ENCODE data around the gene DPP3. TPM values are rescaled to one million over a fixed set of nuclear protein-coding genes. Genes with fewer than 3 reads are reported as not detected.
A peak's percentile ranks its signal among the peaks of the same experiment; 100 is the strongest.

DPP3 gene
- total RNA-seq, 1 donor from 2014 or later = 63.3 TPM

- CTCF ChIA-PET = interaction anchor here (1.0 to 1.1 kb wide), 4 partner anchors 31 to 168 kb away, joined by 3 read pairs; partner anchors contain the start of gene DPP3
- no peak for TF ChIP-seq CTCF (IDR thresholded peaks at IDR 0.05)
- DNase-seq (no peak), ATAC-seq (ENCODE audit: low read depth) (no peak)
- Mint-ChIP-seq H3K9me3 (no peaks in the 10 kb centered on the region), H3K4me3 (peak overlapping the region; percentile 91), H3K27ac (peak overlapping the region; percentile 42), H3K36me3 (ENCODE audit: low read depth) (peaks cover 25% of the 10 kb centered on the region), H3K4me1 (peaks cover 14% of the 10 kb centered on the region), H3K27me3 (no peaks in the 10 kb centered on the region)
- intact Hi-C loops (cut with micrococcal nuclease) = loop anchor here (1.0 to 2.0 kb wide), 4 partner anchors 31 to 167 kb away; partner anchors contain the start of genes ACTN3, DPP3, PELI3 and ZDHHC24
- POLR2A ChIA-PET = interaction anchor here (1.0 to 1.5 kb wide), 7 partner anchors 31 to 167 kb away, joined by 3 to 10 read pairs (median 4); partner anchors contain the start of genes DPP3, MRPL11, NPAS4 and PELI3
Observed at GRCh38 chr11:66510990-66511339, 30.7 kb downstream of the DPP3 start.

GRCh38 chr11:66523611-66524010 lies 43.4 kb downstream of the DPP3 start:
- no peaks in the 10 kb centered on the region for H3K9me3 Mint-ChIP-seq

GRCh38 chr11:66524304-66525040 lies 44.2 kb downstream of the DPP3 start:
- no peak for DNase-seq
- H3K27me3 Mint-ChIP-seq = no peaks in the 10 kb centered on the region
- H3K4me3 Mint-ChIP-seq = no peak overlapping the region
- H3K9me3 Mint-ChIP-seq = no peaks in the 10 kb centered on the region
- ATAC-seq (ENCODE audit: low read depth) = no peak
- TF ChIP-seq CTCF (IDR thresholded peaks at IDR 0.05) = no peak
- CTCF ChIA-PET = no interaction called here
- POLR2A ChIA-PET = no interaction called here
- intact Hi-C loops (cut with micrococcal nuclease) = no loop called here
- no peaks in the 10 kb centered on the region for H3K4me1 Mint-ChIP-seq
- no peak overlapping the region for H3K27ac Mint-ChIP-seq
- peaks cover 61% of the 10 kb centered on the region for H3K36me3 Mint-ChIP-seq (ENCODE audit: low read depth)

More at GRCh38 chr11:66523611-66524010, 43.4 kb downstream of the DPP3 start:
- Mint-ChIP-seq H3K27ac (no peak overlapping the region), H3K4me1 (no peaks in the 10 kb centered on the region), H3K36me3 (ENCODE audit: low read depth) (peaks cover 60% of the 10 kb centered on the region), H3K4me3 (no peak overlapping the region), H3K27me3 (no peaks in the 10 kb centered on the region)
- no peak for ATAC-seq (ENCODE audit: low read depth)
- no peak for TF ChIP-seq CTCF (IDR thresholded peaks at IDR 0.05)
- ChIA-PET CTCF (no interaction called here), POLR2A (no interaction called here)
- DNase-seq = no peak
- intact Hi-C loops (cut with micrococcal nuclease) = no loop called here

GRCh38 chr11:66529069-66529468 lies 48.8 kb downstream of the DPP3 start:
- POLR2A ChIA-PET = no interaction called here
- intact Hi-C loops (cut with micrococcal nuclease) = no loop called here
- no peak for TF ChIP-seq CTCF (IDR thresholded peaks at IDR 0.05)
- DNase-seq (no peak), ATAC-seq (ENCODE audit: low read depth) (no peak)
- Mint-ChIP-seq H3K4me3 (no peak overlapping the region), H3K27ac (no peak overlapping the region), H3K27me3 (no peaks in the 10 kb centered on the region), H3K36me3 (ENCODE audit: low read depth) (peaks cover 46% of the 10 kb centered on the region), H3K9me3 (no peaks in the 10 kb centered on the region), H3K4me1 (no peaks in the 10 kb centered on the region)
- CTCF ChIA-PET = no interaction called here

- H3K27ac Mint-ChIP-seq = no peak overlapping the region
- no peak for DNase-seq
- no peak for TF ChIP-seq CTCF (IDR thresholded peaks at IDR 0.05)
- H3K27me3 Mint-ChIP-seq = no peaks in the 10 kb centered on the region
- no peaks in the 10 kb centered on the region for H3K4me1 Mint-ChIP-seq
- no peak for ATAC-seq (ENCODE audit: low read depth)
- intact Hi-C loops (cut with micrococcal nuclease) = no loop called here
- ChIA-PET POLR2A (no interaction called here), CTCF (no interaction called here)
- no peak overlapping the region for H3K4me3 Mint-ChIP-seq
- peaks cover 42% of the 10 kb centered on the region for H3K36me3 Mint-ChIP-seq (ENCODE audit: low read depth)
- no peaks in the 10 kb centered on the region for H3K9me3 Mint-ChIP-seq
Observed at GRCh38 chr11:66529655-66530054, 49.4 kb downstream of the DPP3 start.

All from activated B cell treated with CpG ODN at 0.5 μM for 24 hours (primary cell).